ENCODE results near the gene MYLK.

Gene MYLK

GRCh38 chr3:123876858-123877257 lies 7.3 kb downstream of the MYLK start:
- DNase-seq (ENCODE audit: low read depth, low spot score) = no peak

GRCh38 chr3:123872621-123873020 lies 11.5 kb downstream of the MYLK start:
- DNase-seq (ENCODE audit: low read depth, low spot score) = no peak

GRCh38 chr3:123871946-123872345 lies 12.2 kb downstream of the MYLK start:
- no peak for DNase-seq (ENCODE audit: low read depth, low spot score)

- DNase-seq (ENCODE audit: low read depth, low spot score) = no peak
These were observed 14.1 kb downstream of the MYLK start for GRCh38 chr3:123870033-123870432.

GRCh38 chr3:123869165-123869564 lies 15.0 kb downstream of the MYLK start:
- no peak for DNase-seq (ENCODE audit: low read depth, low spot score)

- no peak for DNase-seq (ENCODE audit: low read depth, low spot score)
These were observed 19.4 kb downstream of the MYLK start for GRCh38 chr3:123864706-123865105.

GRCh38 chr3:123862152-123862551 lies 22.0 kb downstream of the MYLK start:
- DNase-seq (ENCODE audit: low read depth, low spot score) = no peak

- no peak for DNase-seq (ENCODE audit: low read depth, low spot score)
These were observed 22.9 kb downstream of the MYLK start for GRCh38 chr3:123861081-123861836.

GRCh38 chr3:123859177-123859576 lies 25.0 kb downstream of the MYLK start:
- no peak for DNase-seq (ENCODE audit: low read depth, low spot score)

GRCh38 chr3:123854905-123855304 lies 29.2 kb downstream of the MYLK start:
- no peak for DNase-seq (ENCODE audit: low read depth, low spot score)

GRCh38 chr3:123853686-123854372 lies 30.3 kb downstream of the MYLK start:
- no peak for DNase-seq (ENCODE audit: low read depth, low spot score)

GRCh38 chr3:123847209-123847608 lies 36.9 kb downstream of the MYLK start:
- no peak for DNase-seq (ENCODE audit: low read depth, low spot score)

- DNase-seq (ENCODE audit: low read depth, low spot score) = no peak
These were observed 40.5 kb downstream of the MYLK start for GRCh38 chr3:123843668-123844067.

- no peak for DNase-seq (ENCODE audit: low read depth, low spot score)
These were observed 41.4 kb downstream of the MYLK start for GRCh38 chr3:123842711-123843110.

GRCh38 chr3:123841476-123842238 lies 42.5 kb downstream of the MYLK start:
- DNase-seq (ENCODE audit: low read depth, low spot score) = no peak

GRCh38 chr3:123840961-123841360 lies 43.2 kb downstream of the MYLK start:
- DNase-seq (ENCODE audit: low read depth, low spot score) = no peak

GRCh38 chr3:123837858-123838257 lies 46.3 kb downstream of the MYLK start:
- no peak for DNase-seq (ENCODE audit: low read depth, low spot score)

- DNase-seq (ENCODE audit: low read depth, low spot score) = no peak
These were observed 49.5 kb downstream of the MYLK start for GRCh38 chr3:123834631-123835030.

- no peak for DNase-seq (ENCODE audit: low read depth, low spot score)
These were observed 50.7 kb downstream of the MYLK start for GRCh38 chr3:123833398-123833785.

GRCh38 chr3:123832692-123833397 lies 51.3 kb downstream of the MYLK start:
- no peak for DNase-seq (ENCODE audit: low read depth, low spot score)

- no peak for DNase-seq (ENCODE audit: low read depth, low spot score)
These were observed 52.7 kb downstream of the MYLK start for GRCh38 chr3:123831420-123831819.

- DNase-seq (ENCODE audit: low read depth, low spot score) = no peak
These were observed 62.2 kb downstream of the MYLK start for GRCh38 chr3:123821920-123822319.

All from brain pericyte (primary cell).